Measurements from ENCODE around the gene SCYL2.

DNA sequence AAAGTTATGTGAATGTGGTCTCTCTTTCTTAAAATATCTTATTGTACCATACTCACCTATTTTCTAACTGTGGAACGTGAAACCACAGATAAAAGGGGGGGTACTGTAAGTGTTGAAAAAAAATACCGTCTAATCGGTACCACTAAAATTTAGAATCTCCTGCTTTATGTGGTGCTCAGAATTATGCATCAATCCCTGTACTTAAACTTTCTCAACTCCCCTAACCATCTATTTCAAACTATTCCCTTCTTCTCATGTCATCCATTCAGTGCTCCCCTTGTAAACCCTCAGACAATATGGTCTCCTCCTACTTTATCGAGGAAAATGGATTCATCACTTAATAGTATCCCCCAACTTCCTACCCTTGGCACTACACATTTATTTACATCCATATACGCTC, 23.8 kb upstream of the SCYL2 start:
- TF ChIP-seq POLR2A (IDR thresholded peaks at IDR 0.05): no peak
- no peak for TF ChIP-seq CTCF (IDR thresholded peaks at IDR 0.05)

Measured in adrenal gland (tissue), 5 donors.